Activated CD4-positive, alpha-beta memory T cell treated with anti-CD3 and anti-CD28 coated beads, Interleukin-2, amount 10 ng/mL, durations not matched to agents 7 days and 5 days (primary cell): ENCODE measurements around the gene WWC2. TPM values are rescaled to one million over a fixed set of nuclear protein-coding genes. Genes with fewer than 3 reads are reported as not detected.

Experiments used
- CTCF ChIA-PET: fragments of 350-600 bp; sonication (Branson Sonifier 250); formaldehyde crosslinking; loops from one replicate; lab custom pipeline; 2021; ENCODE audit warnings: antibody characterized with exemption, inconsistent platforms; lab: Charles Lee
- POLR2A ChIA-PET: fragments of 350-600 bp; sonication (Branson Sonifier 250); formaldehyde crosslinking; loops from one replicate; lab custom pipeline; 2021; ENCODE audit warnings: antibody characterized with exemption; lab: Charles Lee
- DNase-seq: peaks from one replicate; pipeline ENCODE4 v3.0.0-alpha.2; 2020
- H3K27ac Mint-ChIP-seq: one replicate; pipeline ENCODE4 v1.8.0; 2021; ENCODE audit warnings: mild to moderate bottlenecking, mixed read lengths
- H3K27me3 Mint-ChIP-seq: one replicate; pipeline ENCODE4 v1.8.0; 2021; ENCODE audit warnings: mixed read lengths
- H3K36me3 Mint-ChIP-seq: one replicate; pipeline ENCODE4 v1.8.0; 2021; ENCODE audit warnings: low read depth, mixed read lengths
- H3K4me1 Mint-ChIP-seq: one replicate; pipeline ENCODE4 v1.8.0; 2021; ENCODE audit warnings: mixed read lengths
- H3K4me3 Mint-ChIP-seq: one replicate; pipeline ENCODE4 v1.8.0; 2021; ENCODE audit warnings: mild to moderate bottlenecking, mixed read lengths
- H3K9me3 Mint-ChIP-seq: one replicate; pipeline ENCODE4 v1.8.0; 2021; ENCODE audit warnings: mixed read lengths
- total RNA-seq, 2 experiments: library from RNA; stranded (reverse); gene quantifications; one replicate each; pipeline ENCODE4 v1.2.3, GENCODE V29; 2021

The WWC2 gene
- total RNA-seq, 2 experiments from 2014 or later: 0.23 to 0.28 TPM

DNA sequence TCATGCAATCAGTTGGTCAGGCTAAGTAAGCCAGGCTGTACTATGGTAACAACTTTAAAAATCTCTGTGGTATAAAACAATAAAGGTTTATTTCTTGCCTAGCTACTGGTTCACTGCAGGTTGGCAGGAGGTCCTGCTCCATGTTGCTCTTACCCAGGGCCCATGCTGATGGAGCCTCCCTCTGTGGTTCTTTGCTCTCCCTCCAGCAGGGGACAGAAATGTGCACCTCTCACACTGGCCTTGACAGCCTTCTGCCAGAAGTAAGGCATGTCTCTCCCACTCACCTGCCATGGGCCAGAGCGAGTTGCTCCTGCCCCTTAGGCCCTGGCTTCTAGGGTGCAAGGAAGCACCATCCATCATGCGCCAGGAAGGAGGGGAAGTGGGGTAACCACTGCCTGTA, 189.9 kb downstream of the WWC2 start:
- ChIA-PET CTCF (no interaction called here), POLR2A (no interaction called here)
- Mint-ChIP-seq H3K27ac (no peak overlapping the region), H3K4me1 (no peaks in the 10 kb centered on the region), H3K27me3 (no peaks in the 10 kb centered on the region), H3K36me3 (no peaks in the 10 kb centered on the region), H3K9me3 (no peaks in the 10 kb centered on the region), H3K4me3 (no peak overlapping the region)
- no peak for DNase-seq

- Mint-ChIP-seq H3K27me3 (no peaks in the 10 kb centered on the region), H3K9me3 (no peaks in the 10 kb centered on the region), H3K27ac (no peak overlapping the region), H3K36me3 (no peaks in the 10 kb centered on the region), H3K4me3 (no peak overlapping the region), H3K4me1 (no peaks in the 10 kb centered on the region)
- ChIA-PET POLR2A (no interaction called here), CTCF (no interaction called here)
- no peak for DNase-seq
Observed at GRCh38 chr4:183289688-183290087, 190.6 kb downstream of the WWC2 start.

DNA sequence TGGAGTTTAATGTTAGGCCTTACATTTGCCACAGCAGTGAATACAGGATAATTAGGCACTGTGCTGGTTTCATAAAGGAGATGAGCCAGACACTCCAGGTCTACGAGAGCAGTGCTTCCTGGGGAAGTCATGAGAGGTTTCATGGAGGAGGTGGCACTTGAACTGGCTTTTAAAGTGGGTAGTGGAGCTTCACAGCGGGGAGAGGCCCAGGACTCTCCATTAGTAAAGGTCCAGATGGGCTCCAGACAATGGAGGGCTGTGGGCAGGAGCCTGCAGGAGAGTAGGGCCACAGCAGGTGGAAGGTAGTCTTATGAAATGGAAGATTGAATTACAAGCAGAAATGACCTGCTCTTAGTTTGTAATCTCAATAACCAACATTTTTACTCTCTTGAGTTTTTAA, 192.0 kb downstream of the WWC2 start:
- Mint-ChIP-seq H3K4me1 (no peaks in the 10 kb centered on the region), H3K4me3 (no peak overlapping the region), H3K36me3 (no peaks in the 10 kb centered on the region), H3K27me3 (no peaks in the 10 kb centered on the region), H3K9me3 (no peaks in the 10 kb centered on the region), H3K27ac (no peak overlapping the region)
- ChIA-PET POLR2A (no interaction called here), CTCF (no interaction called here)
- DNase-seq: no peak

- Mint-ChIP-seq H3K4me3 (no peak overlapping the region), H3K9me3 (no peaks in the 10 kb centered on the region), H3K4me1 (peaks cover 5% of the 10 kb centered on the region), H3K27me3 (no peaks in the 10 kb centered on the region), H3K36me3 (no peaks in the 10 kb centered on the region), H3K27ac (no peak overlapping the region)
- POLR2A ChIA-PET: no interaction called here
- CTCF ChIA-PET: no interaction called here
- no peak for DNase-seq
Observed at GRCh38 chr4:183295711-183296110, 196.7 kb downstream of the WWC2 start.

DNA sequence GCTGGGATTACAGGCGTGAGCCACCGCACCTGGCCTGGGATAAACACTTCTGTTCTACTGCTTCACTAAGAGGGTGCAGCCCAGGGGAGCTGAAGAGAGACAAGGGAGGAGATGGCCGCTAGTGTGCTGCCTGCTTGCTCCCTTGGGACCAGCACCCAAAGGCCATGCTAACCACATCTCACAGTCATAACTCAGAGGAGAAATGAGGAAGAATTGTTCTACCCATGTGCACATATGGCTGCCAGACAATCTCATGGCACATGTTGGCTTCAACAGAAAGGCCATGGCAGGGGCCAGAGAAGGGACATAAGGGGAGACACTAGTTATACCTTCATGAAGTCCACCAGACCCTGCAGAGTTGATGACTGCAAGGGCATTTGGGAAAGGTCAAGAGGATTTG, 198.6 kb downstream of the WWC2 start:
- POLR2A ChIA-PET: no interaction called here
- CTCF ChIA-PET: interaction anchor here (0.6 to 1.2 kb wide), 2 partner anchors 41 to 507 kb away, joined by 3 read pairs; no protein-coding TSS in a partner anchor
- no peak for DNase-seq
- no peak overlapping the region for H3K4me3 Mint-ChIP-seq
- no peaks in the 10 kb centered on the region for H3K27me3 Mint-ChIP-seq
- H3K36me3 Mint-ChIP-seq: no peaks in the 10 kb centered on the region
- H3K4me1 Mint-ChIP-seq: peaks cover 9% of the 10 kb centered on the region
- no peaks in the 10 kb centered on the region for H3K9me3 Mint-ChIP-seq
- no peak overlapping the region for H3K27ac Mint-ChIP-seq

GRCh38 chr4:183299464-183299863, 200.4 kb downstream of the WWC2 start:
- Mint-ChIP-seq H3K9me3 (no peaks in the 10 kb centered on the region), H3K27ac (no peak overlapping the region), H3K27me3 (no peaks in the 10 kb centered on the region), H3K36me3 (no peaks in the 10 kb centered on the region), H3K4me1 (peaks cover 9% of the 10 kb centered on the region), H3K4me3 (no peak overlapping the region)
- ChIA-PET POLR2A (no interaction called here), CTCF (interaction anchor here (1.3 kb wide), 1 partner anchor 38 kb away, joined by 3 read pairs; no protein-coding TSS in a partner anchor)
- no peak for DNase-seq

DNA sequence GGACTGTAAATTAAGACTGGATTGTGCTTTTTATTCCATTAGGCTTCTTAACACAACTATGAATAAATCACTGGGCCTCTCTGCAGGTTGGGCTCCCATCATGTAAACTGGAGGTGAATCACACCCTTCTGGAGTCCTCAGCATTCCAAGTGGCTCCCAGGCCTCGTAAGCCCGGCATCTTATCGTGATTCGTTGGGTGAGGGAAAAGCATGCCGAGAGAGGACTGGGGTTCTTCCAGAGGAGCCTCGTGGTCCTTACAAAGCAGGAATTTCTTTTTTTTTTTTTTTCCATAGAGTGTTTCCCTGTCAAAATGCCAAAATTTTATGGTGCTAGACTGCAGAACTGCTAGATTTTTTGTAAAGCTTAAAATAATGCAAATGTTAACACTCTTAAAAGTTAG, 201.0 kb downstream of the WWC2 start:
- no peak overlapping the region for H3K27ac Mint-ChIP-seq
- no peak for DNase-seq
- peaks cover 9% of the 10 kb centered on the region for H3K4me1 Mint-ChIP-seq
- ChIA-PET CTCF (interaction anchor here (1.3 kb wide), 1 partner anchor 38 kb away, joined by 3 read pairs; no protein-coding TSS in a partner anchor), POLR2A (no interaction called here)
- peaks cover 3% of the 10 kb centered on the region for H3K27me3 Mint-ChIP-seq
- no peaks in the 10 kb centered on the region for H3K36me3 Mint-ChIP-seq
- no peaks in the 10 kb centered on the region for H3K9me3 Mint-ChIP-seq
- H3K4me3 Mint-ChIP-seq: no peak overlapping the region

DNA sequence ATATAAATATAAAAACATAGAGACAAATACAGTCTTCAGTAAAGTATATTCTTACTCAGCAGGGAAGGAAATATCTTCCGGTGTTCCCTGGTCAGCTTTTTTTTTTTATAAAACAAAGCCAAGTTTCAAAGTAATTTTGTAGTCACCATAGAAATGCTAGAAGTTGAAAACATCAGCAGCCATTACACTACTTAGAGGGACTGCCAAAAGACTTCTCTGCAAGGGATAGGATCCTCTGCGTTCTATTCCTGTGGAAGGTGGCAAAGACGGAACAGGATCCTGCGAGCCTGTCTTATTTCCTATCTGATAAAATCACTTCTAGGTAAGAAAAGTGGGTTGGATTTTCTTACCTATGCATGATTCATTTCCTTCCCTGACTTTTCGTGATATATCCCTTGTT, 201.6 kb downstream of the WWC2 start:
- Mint-ChIP-seq H3K9me3 (no peaks in the 10 kb centered on the region), H3K27ac (no peak overlapping the region), H3K4me3 (no peak overlapping the region), H3K36me3 (no peaks in the 10 kb centered on the region), H3K4me1 (peaks cover 9% of the 10 kb centered on the region), H3K27me3 (peaks cover 3% of the 10 kb centered on the region)
- no peak for DNase-seq
- CTCF ChIA-PET: no interaction called here
- POLR2A ChIA-PET: no interaction called here

DNA sequence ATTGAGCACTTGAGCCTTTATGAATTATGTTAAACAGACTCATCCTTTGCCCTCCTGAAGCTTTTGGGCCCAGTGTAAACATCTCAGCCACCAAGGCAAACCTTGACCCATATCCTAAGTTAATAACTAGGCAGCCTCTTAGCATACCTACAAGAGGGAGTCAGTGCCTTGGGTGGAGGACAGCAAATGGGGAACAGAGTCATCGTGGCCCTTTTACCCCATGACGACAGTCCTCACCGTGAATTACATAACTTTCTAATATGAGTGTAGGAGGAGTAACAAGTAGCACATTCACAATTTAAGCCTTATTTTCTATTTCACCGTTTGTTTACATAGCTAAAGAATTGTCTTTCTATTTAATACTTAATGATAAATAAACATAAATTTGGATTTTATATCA, 204.2 kb downstream of the WWC2 start:
- no peak for DNase-seq
- ChIA-PET CTCF (no interaction called here), POLR2A (no interaction called here)
- Mint-ChIP-seq H3K4me3 (no peak overlapping the region), H3K36me3 (no peaks in the 10 kb centered on the region), H3K27ac (no peak overlapping the region), H3K27me3 (peaks cover 3% of the 10 kb centered on the region), H3K4me1 (peaks cover 9% of the 10 kb centered on the region), H3K9me3 (no peaks in the 10 kb centered on the region)

- Mint-ChIP-seq H3K4me1 (peaks cover 9% of the 10 kb centered on the region), H3K27me3 (peaks cover 5% of the 10 kb centered on the region), H3K4me3 (no peak overlapping the region), H3K27ac (no peak overlapping the region), H3K9me3 (no peaks in the 10 kb centered on the region), H3K36me3 (no peaks in the 10 kb centered on the region)
- no peak for DNase-seq
- POLR2A ChIA-PET: no interaction called here
- CTCF ChIA-PET: no interaction called here
Observed at GRCh38 chr4:183304067-183304466, 205.0 kb downstream of the WWC2 start.

DNA sequence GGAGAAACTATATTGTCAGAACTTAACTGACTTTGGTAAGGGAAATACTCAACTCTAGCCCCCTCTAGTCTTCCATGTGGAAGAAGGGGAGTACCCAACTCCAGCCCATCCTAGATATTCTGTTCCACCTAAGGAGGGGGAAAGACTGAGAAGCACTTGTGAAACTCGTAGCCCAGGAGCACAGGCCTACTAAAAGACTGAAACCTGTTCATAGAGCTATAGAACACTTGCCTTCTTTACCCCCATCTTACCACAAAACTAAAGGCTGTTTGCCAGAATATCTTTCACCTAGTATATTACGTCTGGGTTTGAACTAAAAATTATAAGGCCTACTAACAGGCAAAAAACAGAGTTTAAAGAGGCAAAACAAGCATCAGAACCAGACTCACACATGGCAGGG, 205.5 kb downstream of the WWC2 start:
- no peak overlapping the region for H3K27ac Mint-ChIP-seq
- H3K27me3 Mint-ChIP-seq: peaks cover 6% of the 10 kb centered on the region
- peaks cover 7% of the 10 kb centered on the region for H3K4me1 Mint-ChIP-seq
- H3K9me3 Mint-ChIP-seq: no peaks in the 10 kb centered on the region
- DNase-seq: no peak
- H3K4me3 Mint-ChIP-seq: no peak overlapping the region
- ChIA-PET POLR2A (no interaction called here), CTCF (no interaction called here)
- no peaks in the 10 kb centered on the region for H3K36me3 Mint-ChIP-seq

- Mint-ChIP-seq H3K4me3 (no peak overlapping the region), H3K36me3 (no peaks in the 10 kb centered on the region), H3K27me3 (peaks cover 6% of the 10 kb centered on the region), H3K27ac (no peak overlapping the region), H3K4me1 (no peaks in the 10 kb centered on the region), H3K9me3 (no peaks in the 10 kb centered on the region)
- POLR2A ChIA-PET: no interaction called here
- CTCF ChIA-PET: interaction anchor here (0.7 to 1.1 kb wide), 2 partner anchors 96 to 233 kb away, joined by 3 to 4 read pairs; no protein-coding TSS in a partner anchor
- DNase-seq: no peak
Observed at GRCh38 chr4:183306811-183307210, 207.8 kb downstream of the WWC2 start.

GRCh38 chr4:183312841-183313240, 213.8 kb downstream of the WWC2 start:
- no peak for DNase-seq
- H3K9me3 Mint-ChIP-seq: no peaks in the 10 kb centered on the region
- H3K36me3 Mint-ChIP-seq: no peaks in the 10 kb centered on the region

DNA sequence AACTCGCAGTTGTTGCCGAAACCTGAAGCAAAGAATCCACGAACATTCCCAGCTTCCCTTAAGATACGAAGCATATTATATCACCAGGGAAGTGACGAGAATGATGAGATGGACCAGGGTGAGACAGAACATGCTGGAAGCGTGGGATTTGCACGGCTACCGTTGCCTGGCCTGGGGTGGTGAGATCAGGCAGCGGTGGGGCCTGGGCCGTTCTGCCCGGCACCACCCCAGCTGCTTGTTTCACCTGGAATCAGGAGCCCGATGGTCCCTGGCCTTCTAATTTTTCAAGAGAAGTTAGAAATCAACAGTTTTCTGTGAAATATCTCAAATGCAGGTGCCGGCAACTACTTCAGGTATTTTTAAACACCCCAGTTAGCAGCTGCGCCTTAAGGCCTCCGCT, 215.3 kb downstream of the WWC2 start:
- Mint-ChIP-seq H3K4me1 (no peaks in the 10 kb centered on the region), H3K27me3 (no peaks in the 10 kb centered on the region), H3K9me3 (no peaks in the 10 kb centered on the region), H3K27ac (no peak overlapping the region), H3K36me3 (no peaks in the 10 kb centered on the region), H3K4me3 (no peak overlapping the region)
- DNase-seq: no peak
- CTCF ChIA-PET: no interaction called here
- POLR2A ChIA-PET: no interaction called here

More at GRCh38 chr4:183312841-183313240, 213.8 kb downstream of the WWC2 start:
- Mint-ChIP-seq H3K4me1 (no peaks in the 10 kb centered on the region), H3K27me3 (peaks cover 3% of the 10 kb centered on the region), H3K27ac (no peak overlapping the region), H3K4me3 (no peak overlapping the region)
- ChIA-PET POLR2A (no interaction called here), CTCF (no interaction called here)
